GM21528 (cell line): ENCODE data around the gene LSM12.

Experiments
- ATAC-seq: cut with Tn5 transposase; IDR thresholded peaks from one replicate; pipeline ENCODE4 v1.9.1; 2021; ENCODE audit warnings: mild to moderate bottlenecking, moderate library complexity; ENCODE audit not compliant: unreplicated experiment, low FRiP score

Gene LSM12

DNA sequence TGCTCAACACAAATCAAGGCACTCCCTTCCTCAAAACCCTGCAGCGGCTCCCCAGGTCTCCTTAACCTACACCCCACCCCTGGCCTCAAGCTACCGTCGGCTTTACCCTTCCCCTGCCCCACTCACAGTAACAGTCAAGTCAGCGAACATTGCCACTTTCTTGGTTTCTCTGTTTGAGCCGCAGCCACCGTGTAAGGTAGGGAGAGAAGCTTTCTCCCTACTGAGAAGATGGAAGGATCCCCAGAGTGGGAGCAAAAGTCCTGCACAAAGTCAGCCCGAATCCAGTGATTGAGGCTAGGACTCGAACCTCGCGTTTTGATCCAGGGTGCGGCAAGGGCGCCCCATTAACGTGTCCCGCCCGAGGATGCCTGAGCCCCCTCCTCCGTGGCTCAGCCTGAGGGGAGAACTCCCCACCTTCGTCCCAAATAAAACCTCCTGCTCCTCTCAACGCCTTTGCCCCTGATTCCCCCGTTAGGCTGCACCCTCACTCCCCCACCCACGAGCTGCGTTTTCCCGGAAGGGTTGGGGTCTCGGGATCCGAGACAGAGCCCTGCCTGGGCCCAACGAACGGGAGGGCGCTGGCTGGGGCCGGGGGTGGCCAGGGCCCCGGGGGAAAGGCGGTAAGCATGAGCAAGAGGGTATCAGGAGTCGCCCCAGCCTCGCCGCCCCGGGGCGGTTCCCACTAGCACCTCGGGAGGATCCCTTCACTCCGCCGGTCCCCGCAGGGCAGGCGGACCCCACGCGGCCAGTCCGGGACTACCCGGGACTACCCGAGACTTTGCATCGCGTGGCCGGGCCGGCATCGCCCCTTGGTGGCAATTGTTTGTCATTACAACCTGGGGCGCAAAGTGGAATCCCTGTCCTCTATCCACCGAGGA lies 72.0 kb downstream of the LSM12 start:
- no peak for ATAC-seq

- ATAC-seq: no peak
These were observed 73.8 kb downstream of the LSM12 start for GRCh38 chr17:43992641-43993040.

GRCh38 chr17:43988301-43988700 lies 78.2 kb downstream of the LSM12 start:
- ATAC-seq: no peak

DNA sequence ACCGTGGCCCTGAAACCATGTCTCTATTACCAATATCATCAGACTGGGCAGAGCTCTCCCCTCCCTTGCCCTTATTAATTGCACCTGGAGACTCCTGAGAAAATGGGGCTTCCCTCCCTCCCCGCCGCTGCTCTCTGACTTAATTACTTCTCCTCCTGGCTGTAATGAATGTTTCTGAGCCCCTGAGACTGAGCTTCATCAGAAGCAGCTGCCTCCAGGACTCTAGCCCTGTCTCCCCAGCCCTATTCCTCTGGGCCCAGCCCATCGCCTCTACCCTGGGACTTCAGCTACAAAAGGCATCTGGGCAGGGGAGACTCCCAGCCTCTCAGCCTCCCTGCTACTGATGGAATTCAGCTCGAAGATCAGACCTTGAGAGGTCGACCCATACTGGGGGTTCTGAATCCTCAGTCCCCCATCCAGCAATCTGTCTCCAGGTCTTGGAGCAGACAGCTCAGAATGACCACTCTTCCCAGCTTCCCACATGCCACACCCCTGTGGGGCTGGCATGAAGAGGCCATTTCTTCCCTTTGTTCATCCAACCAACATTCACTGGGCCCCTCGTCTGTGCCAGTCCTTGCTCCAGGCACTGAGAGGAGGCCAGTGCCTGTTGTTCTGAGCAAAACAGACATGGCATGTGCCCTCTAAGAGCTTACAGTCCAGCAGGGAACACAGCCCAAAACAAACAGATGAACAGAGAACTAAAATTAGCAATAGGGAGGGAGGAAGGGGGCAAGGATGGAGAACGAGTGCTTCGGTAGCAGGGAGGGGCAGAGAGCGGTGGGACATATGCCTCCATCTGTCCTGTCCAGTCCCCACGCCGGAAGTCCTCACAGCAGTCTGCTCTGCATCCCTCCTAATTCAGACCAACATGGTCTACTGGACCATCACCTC lies 79.1 kb downstream of the LSM12 start:
- ATAC-seq: no peak

GRCh38 chr17:43986225-43986981 lies 80.1 kb downstream of the LSM12 start:
- ATAC-seq: no peak

DNA sequence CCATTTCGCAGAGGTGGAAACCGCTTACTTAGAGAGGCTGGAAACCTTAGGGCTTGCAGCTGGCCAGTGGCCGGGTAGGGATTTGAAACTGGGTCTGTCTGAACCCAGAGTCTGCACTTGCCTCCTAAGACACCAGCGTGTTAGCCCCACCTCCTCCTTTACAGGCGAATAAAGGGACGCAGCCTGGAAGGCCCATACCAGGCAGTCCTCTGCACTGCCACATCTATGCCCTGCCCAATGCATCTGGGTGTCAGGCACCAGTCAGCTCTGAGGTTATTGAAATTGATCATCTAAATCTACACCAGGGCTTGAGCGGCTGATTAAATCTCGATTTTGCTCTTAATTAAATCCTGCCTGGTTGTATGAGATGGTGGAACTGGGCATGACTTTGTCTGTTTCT lies 82.0 kb downstream of the LSM12 start:
- ATAC-seq: no peak
